A673 (cell line): Measurements from ENCODE around the gene PHF19.

ENCODE experiments used
- EZH2 ChIP-seq: fragments of 200-600 bp; sonication (generic); IDR thresholded peaks from 2 replicates; pipeline ENCODE4 v1.6.1; 2017; ENCODE audit warnings: borderline replicate concordance, low read depth, mild to moderate bottlenecking, mixed read lengths, antibody characterized with exemption, low read length; ENCODE audit not compliant: poor library complexity, severe bottlenecking
- TF ChIP-seq, protein P1 (sequence below): fragments of 300-800, 200-600 bp; sonication (generic); conservative IDR thresholded peaks from 2 replicates; pipeline ENCODE4 v1.5.1; 2017; ENCODE audit warnings: low read depth, mild to moderate bottlenecking, antibody characterized with exemption, low read length, moderate library complexity, mixed read lengths

DNA sequence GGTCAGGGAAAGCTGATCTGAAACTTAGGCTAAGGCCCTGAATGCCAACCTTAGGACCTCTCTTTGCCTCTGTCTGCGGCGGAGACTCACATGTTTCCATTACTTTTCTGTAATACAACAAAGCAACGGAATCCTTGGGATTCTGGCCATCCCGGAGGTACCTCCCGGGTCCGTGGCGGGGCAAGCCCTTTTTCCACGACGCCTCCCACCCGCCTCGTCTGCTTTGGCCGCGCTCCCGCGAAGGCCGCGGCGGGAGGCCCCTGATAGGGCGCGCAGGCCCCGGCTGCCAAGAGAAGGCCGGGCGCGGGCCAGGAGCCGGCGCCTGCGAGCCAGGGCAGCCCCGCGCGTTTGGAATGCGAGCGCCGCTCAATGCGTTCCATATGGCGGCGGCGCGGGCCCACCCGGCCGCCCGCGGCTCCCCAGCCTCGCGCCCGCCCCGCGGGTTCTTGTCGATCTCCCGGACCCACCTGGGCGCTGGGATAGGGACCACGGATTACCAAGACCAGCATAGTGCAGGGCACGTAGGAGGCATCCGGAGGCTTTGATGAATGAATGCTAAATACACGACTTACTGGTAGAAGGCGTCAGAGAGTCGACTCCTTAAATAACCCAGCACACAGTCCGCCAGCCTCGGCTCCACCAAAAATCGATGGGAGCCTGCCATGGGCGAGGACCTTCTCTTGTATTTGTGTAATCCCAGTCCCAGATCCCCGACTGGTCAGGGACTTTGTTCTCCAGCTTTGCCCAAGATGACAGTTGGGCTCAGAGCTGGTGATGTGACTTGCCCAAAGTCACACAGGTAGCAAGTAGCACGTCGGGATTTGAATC is 17.5 kb upstream of the PHF19 start:
- TF ChIP-seq, protein P1, sequence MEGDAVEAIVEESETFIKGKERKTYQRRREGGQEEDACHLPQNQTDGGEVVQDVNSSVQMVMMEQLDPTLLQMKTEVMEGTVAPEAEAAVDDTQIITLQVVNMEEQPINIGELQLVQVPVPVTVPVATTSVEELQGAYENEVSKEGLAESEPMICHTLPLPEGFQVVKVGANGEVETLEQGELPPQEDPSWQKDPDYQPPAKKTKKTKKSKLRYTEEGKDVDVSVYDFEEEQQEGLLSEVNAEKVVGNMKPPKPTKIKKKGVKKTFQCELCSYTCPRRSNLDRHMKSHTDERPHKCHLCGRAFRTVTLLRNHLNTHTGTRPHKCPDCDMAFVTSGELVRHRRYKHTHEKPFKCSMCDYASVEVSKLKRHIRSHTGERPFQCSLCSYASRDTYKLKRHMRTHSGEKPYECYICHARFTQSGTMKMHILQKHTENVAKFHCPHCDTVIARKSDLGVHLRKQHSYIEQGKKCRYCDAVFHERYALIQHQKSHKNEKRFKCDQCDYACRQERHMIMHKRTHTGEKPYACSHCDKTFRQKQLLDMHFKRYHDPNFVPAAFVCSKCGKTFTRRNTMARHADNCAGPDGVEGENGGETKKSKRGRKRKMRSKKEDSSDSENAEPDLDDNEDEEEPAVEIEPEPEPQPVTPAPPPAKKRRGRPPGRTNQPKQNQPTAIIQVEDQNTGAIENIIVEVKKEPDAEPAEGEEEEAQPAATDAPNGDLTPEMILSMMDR, result no peak
- TF ChIP-seq EZH2, result no peak
